ENCODE results near the gene PCP4.

The PCP4 gene

GRCh38 chr21:39934895-39935294 is 67.7 kb downstream of the PCP4 start:
- H3K79me2 ChIP-seq (ENCODE audit: insufficient read depth, low read length), result no peaks in the 10 kb centered on the region
- no peaks in the 10 kb centered on the region for H3K36me3 ChIP-seq (ENCODE audit: insufficient read depth, low read length)
- no peak overlapping the region for H3K9ac ChIP-seq (ENCODE audit: low read depth, low read length, poor library complexity, severe bottlenecking)
- H3K4me2 ChIP-seq (ENCODE audit: low read depth, low read length, poor library complexity, severe bottlenecking), result no peak overlapping the region
- no peaks in the 10 kb centered on the region for H3F3A ChIP-seq (ENCODE audit: low read depth)
- TF ChIP-seq EZH2phosphoT487 (IDR thresholded peaks at IDR 0.05; ENCODE audit: borderline replicate concordance) (no peak), CTCF (conservative IDR thresholded peaks at IDR 0.05; ENCODE audit: low read length) (no peak)
- H4K20me1 ChIP-seq (ENCODE audit: insufficient read depth, low read length, poor library complexity, severe bottlenecking), result no peaks in the 10 kb centered on the region
- H3K9me2 ChIP-seq (replicated peaks; ENCODE audit: low read depth, low read length), result no peaks in the 10 kb centered on the region
- no peak overlapping the region for H2AFZ ChIP-seq (ENCODE audit: low read length)
- no peaks in the 10 kb centered on the region for H3K4me1 ChIP-seq (ENCODE audit: insufficient read depth, low read length, poor library complexity, severe bottlenecking)
- H3K27me3 ChIP-seq (ENCODE audit: insufficient read depth, low read length, poor library complexity, severe bottlenecking), result no peaks in the 10 kb centered on the region
- H3K4me3 ChIP-seq (ENCODE audit: low read length, poor library complexity, severe bottlenecking), result no peak overlapping the region
- peaks cover 9% of the 10 kb centered on the region for H3K9me3 ChIP-seq (ENCODE audit: insufficient read depth, low read depth, low read length)

GRCh38 chr21:39935716-39936115 is 68.5 kb downstream of the PCP4 start:
- H3K9ac ChIP-seq (ENCODE audit: low read depth, low read length, poor library complexity, severe bottlenecking), result no peak overlapping the region
- H3K79me2 ChIP-seq (ENCODE audit: insufficient read depth, low read length), result no peaks in the 10 kb centered on the region
- no peaks in the 10 kb centered on the region for H3K4me1 ChIP-seq (ENCODE audit: insufficient read depth, low read length, poor library complexity, severe bottlenecking)
- no peaks in the 10 kb centered on the region for H3K36me3 ChIP-seq (ENCODE audit: insufficient read depth, low read length)
- H2AFZ ChIP-seq (ENCODE audit: low read length), result no peak overlapping the region
- no peak for TF ChIP-seq CTCF (conservative IDR thresholded peaks at IDR 0.05; ENCODE audit: low read length)
- no peak for TF ChIP-seq EZH2phosphoT487 (IDR thresholded peaks at IDR 0.05; ENCODE audit: borderline replicate concordance)
- H3K9me2 ChIP-seq (replicated peaks; ENCODE audit: low read depth, low read length), result no peaks in the 10 kb centered on the region
- peaks cover 9% of the 10 kb centered on the region for H3K9me3 ChIP-seq (ENCODE audit: insufficient read depth, low read depth, low read length)
- H3K4me3 ChIP-seq (ENCODE audit: low read length, poor library complexity, severe bottlenecking), result no peak overlapping the region
- H3K27me3 ChIP-seq (ENCODE audit: insufficient read depth, low read length, poor library complexity, severe bottlenecking), result no peaks in the 10 kb centered on the region
- no peak overlapping the region for H3K4me2 ChIP-seq (ENCODE audit: low read depth, low read length, poor library complexity, severe bottlenecking)
- H4K20me1 ChIP-seq (ENCODE audit: insufficient read depth, low read length, poor library complexity, severe bottlenecking), result no peaks in the 10 kb centered on the region
- H3F3A ChIP-seq (ENCODE audit: low read depth), result no peaks in the 10 kb centered on the region

DNA sequence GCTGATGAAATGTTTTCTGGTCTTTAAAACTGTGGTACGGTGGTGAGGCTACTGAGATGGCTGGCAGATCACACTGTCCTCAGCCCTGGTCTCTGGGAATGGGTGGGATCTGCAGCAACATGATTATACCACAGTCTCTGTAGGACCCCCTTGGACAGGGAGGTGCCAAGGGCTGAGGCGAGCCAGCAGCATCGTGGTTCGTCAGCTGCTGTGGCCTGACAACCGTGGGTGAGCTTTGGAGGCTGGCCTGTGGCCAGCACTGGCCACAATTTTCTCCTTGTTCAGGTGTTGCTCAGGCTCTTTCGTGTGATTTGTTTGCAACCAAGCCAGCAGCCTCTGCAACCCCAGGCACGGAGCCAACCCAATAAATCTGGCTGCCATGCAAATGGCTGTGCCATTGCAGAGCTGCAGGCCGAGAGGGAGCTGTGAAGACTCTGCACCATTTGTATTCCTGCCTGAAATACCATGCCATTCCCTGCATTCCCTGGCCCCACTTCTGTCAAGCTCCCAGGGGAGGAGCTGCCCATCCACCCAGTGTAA is 70.9 kb downstream of the PCP4 start:
- Histone ChIP-seq H3K27me3 (ENCODE audit: insufficient read depth, low read length, poor library complexity, severe bottlenecking) (no peaks in the 10 kb centered on the region), H2AFZ (ENCODE audit: low read length) (no peak overlapping the region), H3K79me2 (ENCODE audit: insufficient read depth, low read length) (no peaks in the 10 kb centered on the region), H3K4me1 (ENCODE audit: insufficient read depth, low read length, poor library complexity, severe bottlenecking) (no peaks in the 10 kb centered on the region), H3F3A (ENCODE audit: low read depth) (no peaks in the 10 kb centered on the region), H3K9me2 (replicated peaks; ENCODE audit: low read depth, low read length) (no peaks in the 10 kb centered on the region), H3K9ac (ENCODE audit: low read depth, low read length, poor library complexity, severe bottlenecking) (no peak overlapping the region), H3K36me3 (ENCODE audit: insufficient read depth, low read length) (no peaks in the 10 kb centered on the region), H4K20me1 (ENCODE audit: insufficient read depth, low read length, poor library complexity, severe bottlenecking) (no peaks in the 10 kb centered on the region), H3K4me2 (ENCODE audit: low read depth, low read length, poor library complexity, severe bottlenecking) (no peak overlapping the region), H3K4me3 (ENCODE audit: low read length, poor library complexity, severe bottlenecking) (no peak overlapping the region), H3K9me3 (ENCODE audit: insufficient read depth, low read depth, low read length) (peaks cover 13% of the 10 kb centered on the region)
- TF ChIP-seq EZH2phosphoT487 (IDR thresholded peaks at IDR 0.05; ENCODE audit: borderline replicate concordance), result no peak

GRCh38 chr21:39946199-39946598 is 79.0 kb downstream of the PCP4 start:
- Histone ChIP-seq H3K27me3 (ENCODE audit: insufficient read depth, low read length, poor library complexity, severe bottlenecking) (no peaks in the 10 kb centered on the region), H4K20me1 (ENCODE audit: insufficient read depth, low read length, poor library complexity, severe bottlenecking) (no peaks in the 10 kb centered on the region), H3K36me3 (ENCODE audit: insufficient read depth, low read length) (no peaks in the 10 kb centered on the region), H3K9me2 (replicated peaks; ENCODE audit: low read depth, low read length) (no peaks in the 10 kb centered on the region), H3K9ac (ENCODE audit: low read depth, low read length, poor library complexity, severe bottlenecking) (no peak overlapping the region), H3K4me2 (ENCODE audit: low read depth, low read length, poor library complexity, severe bottlenecking) (no peak overlapping the region), H3K79me2 (ENCODE audit: insufficient read depth, low read length) (no peaks in the 10 kb centered on the region), H3K4me3 (ENCODE audit: low read length, poor library complexity, severe bottlenecking) (no peak overlapping the region), H2AFZ (ENCODE audit: low read length) (no peak overlapping the region), H3F3A (ENCODE audit: low read depth) (no peaks in the 10 kb centered on the region), H3K4me1 (ENCODE audit: insufficient read depth, low read length, poor library complexity, severe bottlenecking) (no peaks in the 10 kb centered on the region), H3K9me3 (ENCODE audit: insufficient read depth, low read depth, low read length) (peaks cover 15% of the 10 kb centered on the region; the same call in 1 of the 2 replicates)
- TF ChIP-seq CTCF (conservative IDR thresholded peaks at IDR 0.05; ENCODE audit: low read length) (no peak), EZH2phosphoT487 (IDR thresholded peaks at IDR 0.05; ENCODE audit: borderline replicate concordance) (no peak)

All from Loucy (cell line).